Measurements from ENCODE around the gene BCL7B. TPM values are rescaled to one million over a fixed set of nuclear protein-coding genes. Genes with fewer than 3 reads are reported as not detected.

Gene BCL7B
- total and polyA plus RNA-seq, 10 donors = 40.1 to 79.2 (median 58.2) TPM

- DNase-seq = peak; percentile 100
- intact Hi-C loops (cut with DNase I; ENCODE audit: low total_unique reads) = no loop called here
- WGBS, 5 donors = 1% methylated on average over 38 to 75 of the region's 75 CpGs
Measured at GRCh38 chr7:73578342-73579128, 21.0 kb upstream of the BCL7B start, which contains the start of gene TBL2. Gene TBL2, minus strand, starts transcription at chr7:73578579. Its CDS starts 30 bp downstream, at chr7:73578549.

GRCh38 chr7:73577627-73578341, 20.3 kb upstream of the BCL7B start:
- Histone ChIP-seq H3K27ac (peak overlapping the region; percentile 77 to 96 (median 90)), H3K36me3 (peaks cover 4 to 35% (median 20%) of the 10 kb centered on the region in 6 donors), H3K4me1 (peaks cover 12 to 65% (median 43%) of the 10 kb centered on the region in 6 donors), H3K27me3 (replicated peaks in 1 of 7) (no peaks in the 10 kb centered on the region), H3K9me3 (no peaks in the 10 kb centered on the region), H3K4me3 (peak overlapping the region; percentile 61 to 91 (median 76))
- intact Hi-C loops (cut with DNase I; ENCODE audit: low total_unique reads) = no loop called here
- no peak for TF ChIP-seq POLR2AphosphoS5 (IDR thresholded peaks at IDR 0.05)
- no peak for TF ChIP-seq CTCF (IDR thresholded peaks at IDR 0.05 in 8 of 11, conservative IDR thresholded peaks at IDR 0.05 in 3 of 11)
- no peak for TF ChIP-seq POLR2A (IDR thresholded peaks at IDR 0.05)
- WGBS, 5 donors = 16 to 29% (median 20%) methylated on average over 18 to 32 of the region's 32 CpGs
- DNase-seq = peak; percentile 80

More at GRCh38 chr7:73578342-73579128, 21.0 kb upstream of the BCL7B start, which contains the start of gene TBL2:
- H3K9me3 ChIP-seq = no peaks in the 10 kb centered on the region
- H3K4me1 ChIP-seq = peaks cover 12 to 70% (median 43%) of the 10 kb centered on the region in 6 donors
- H3K27ac ChIP-seq = peak within 1 kb of the TSS; percentile 77 to 96 (median 90)
- H3K36me3 ChIP-seq = peaks cover 0 to 27% (median 13%) of the 10 kb centered on the region in 6 donors
- TF ChIP-seq CTCF (IDR thresholded peaks at IDR 0.05 in 8 of 11, conservative IDR thresholded peaks at IDR 0.05 in 3 of 11) = peak in 6 of 11 experiments; percentile 14 to 63 (median 36)
- peak; percentile 86 to 89 (median 87) for TF ChIP-seq POLR2AphosphoS5 (IDR thresholded peaks at IDR 0.05)
- peak in 2 of 3 donors; percentile 32 to 87 for TF ChIP-seq POLR2A (IDR thresholded peaks at IDR 0.05)
- peak within 1 kb of the TSS; percentile 61 to 91 (median 76) for H3K4me3 ChIP-seq
- H3K27me3 ChIP-seq (replicated peaks in 1 of 7) = no peaks in the 10 kb centered on the region

- H3K27ac ChIP-seq = no peak overlapping the region
- H3K27me3 ChIP-seq (replicated peaks in 1 of 7) = no peaks in the 10 kb centered on the region
- peaks cover 9 to 31% (median 20%) of the 10 kb centered on the region in 6 donors for H3K4me1 ChIP-seq
- peak; percentile 61 for DNase-seq
- H3K36me3 ChIP-seq = peaks cover 9 to 74% (median 57%) of the 10 kb centered on the region in 6 donors
- H3K4me3 ChIP-seq = no peak overlapping the region
- 96 to 98% (median 97%) methylated on average over 5 to 11 of the region's 11 CpGs for WGBS, 5 donors
- no peaks in the 10 kb centered on the region for H3K9me3 ChIP-seq
- TF ChIP-seq POLR2A (IDR thresholded peaks at IDR 0.05) (no peak), POLR2AphosphoS5 (IDR thresholded peaks at IDR 0.05) (no peak), CTCF (IDR thresholded peaks at IDR 0.05 in 8 of 11, conservative IDR thresholded peaks at IDR 0.05 in 3 of 11) (no peak)
- intact Hi-C loops (cut with DNase I; ENCODE audit: low total_unique reads) = no loop called here
Measured at GRCh38 chr7:73573791-73574190, 16.3 kb upstream of the BCL7B start.

All from spleen (tissue), 11 donors.